Uterus (tissue), 4 donors: ENCODE measurements around the gene CCDC158. TPM values are rescaled to one million over a fixed set of nuclear protein-coding genes. Genes with fewer than 3 reads are reported as not detected.

Experiments used
- DNase-seq, 2 donors: peaks; one replicate each; pipeline ENCODE4 v3.0.0-alpha.2; 2019 to 2020
- H3K27ac ChIP-seq, 2 donors: fragments of 200-600 bp; sonication (generic); 1 replicate in 1 of 2; 2 replicates in 1 of 2; pipeline ENCODE4 v1.5.1; 2016 to 2018
- H3K27me3 ChIP-seq, 2 donors: fragments of 200-600 bp; sonication (generic); one replicate each; pipeline ENCODE4 v1.5.1; 2018 to 2019; ENCODE audit warnings: control low read depth in 1 of 2
- H3K36me3 ChIP-seq, 2 donors: fragments of 200-600 bp; sonication (generic); one replicate each; pipeline ENCODE4 v1.5.1; 2019; ENCODE audit warnings: control low read depth in 1 of 2
- H3K4me1 ChIP-seq, 2 donors: fragments of 200-600 bp; sonication (generic); one replicate each; pipeline ENCODE4 v1.5.1; 2018 to 2019; ENCODE audit warnings: control low read depth in 1 of 2
- H3K4me3 ChIP-seq, 2 donors: fragments of 200-600 bp; sonication (generic); 1 replicate in 1 of 2; 2 replicates in 1 of 2; pipeline ENCODE4 v1.5.1; 2018 to 2019; ENCODE audit warnings: mild to moderate bottlenecking in 1 of 2
- H3K9me3 ChIP-seq, 2 donors: fragments of 200-600 bp; sonication (generic); one replicate each; pipeline ENCODE4 v1.5.1; 2019; ENCODE audit warnings: control low read depth in 1 of 2
- POLR2A ChIP-seq, 2 donors: fragments of 450-650 bp; IDR thresholded peaks; one replicate each; pipeline ENCODE4 v1.6.1; 2016; ENCODE audit warnings: antibody characterized with exemption in 2 of 2, mild to moderate bottlenecking in 1 of 2, moderate library complexity in 1 of 2
- intact Hi-C: fragments of 100-400 bp; cut with DNase I; formaldehyde crosslinking; loops from one replicate; pipeline ENCODE4 v1.15.1; 2023; ENCODE audit warnings: low total_unique reads
- total RNA-seq, 4 donors: library from RNA; depleted of rRNA in 3 of 4; stranded (reverse); fragments of >200 nt in 3 of 4; gene quantifications; one replicate each; pipeline versions ENCODE4 v1.1.0 to v1.2.4, GENCODE V29; 2014 to 2023
- TF ChIP-seq, protein P1 (sequence below), 4 experiments: fragments of 200-600 bp in 2 of 4; fragments of 450-650 bp in 2 of 4; sonication (generic) in 2 of 4; IDR thresholded peaks; one replicate each; pipeline ENCODE4 v1.5.1; 2016 to 2019; ENCODE audit warnings: antibody characterized with exemption in 4 of 4, mild to moderate bottlenecking in 2 of 4, moderate library complexity in 1 of 4
- donor health status: DM: yes; HTN: yes; CAD: no.

Gene CCDC158
- total RNA-seq, 4 donors from 2014 or later, result under 0.01 to 2.2 (median 0.34) TPM; not detected in 1

DNA sequence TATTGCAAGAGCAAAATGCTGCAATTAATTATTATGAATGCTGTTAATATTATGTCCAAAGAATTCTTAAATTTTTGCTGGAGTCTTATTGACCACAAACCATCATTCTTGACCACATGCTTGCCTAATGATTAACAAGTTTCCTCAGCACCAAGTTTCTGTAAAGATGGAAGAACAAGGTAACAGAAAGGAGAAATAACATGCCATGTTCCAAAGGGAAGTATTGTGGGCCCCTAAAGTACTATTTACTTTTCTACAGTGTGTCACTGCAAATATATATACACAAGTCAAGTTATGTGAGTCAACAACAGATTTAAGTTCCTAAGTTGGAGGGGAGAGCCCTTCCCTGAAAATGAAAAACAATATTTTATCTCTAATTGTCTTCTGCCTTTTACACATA is 148.9 kb downstream of the CCDC158 start:
- no peak for DNase-seq
- H3K36me3 ChIP-seq, result no peaks in the 10 kb centered on the region
- H3K27me3 ChIP-seq, result no peaks in the 10 kb centered on the region
- no peaks in the 10 kb centered on the region for H3K4me1 ChIP-seq
- TF ChIP-seq POLR2A (IDR thresholded peaks at IDR 0.05), result no peak
- TF ChIP-seq, protein P1, sequence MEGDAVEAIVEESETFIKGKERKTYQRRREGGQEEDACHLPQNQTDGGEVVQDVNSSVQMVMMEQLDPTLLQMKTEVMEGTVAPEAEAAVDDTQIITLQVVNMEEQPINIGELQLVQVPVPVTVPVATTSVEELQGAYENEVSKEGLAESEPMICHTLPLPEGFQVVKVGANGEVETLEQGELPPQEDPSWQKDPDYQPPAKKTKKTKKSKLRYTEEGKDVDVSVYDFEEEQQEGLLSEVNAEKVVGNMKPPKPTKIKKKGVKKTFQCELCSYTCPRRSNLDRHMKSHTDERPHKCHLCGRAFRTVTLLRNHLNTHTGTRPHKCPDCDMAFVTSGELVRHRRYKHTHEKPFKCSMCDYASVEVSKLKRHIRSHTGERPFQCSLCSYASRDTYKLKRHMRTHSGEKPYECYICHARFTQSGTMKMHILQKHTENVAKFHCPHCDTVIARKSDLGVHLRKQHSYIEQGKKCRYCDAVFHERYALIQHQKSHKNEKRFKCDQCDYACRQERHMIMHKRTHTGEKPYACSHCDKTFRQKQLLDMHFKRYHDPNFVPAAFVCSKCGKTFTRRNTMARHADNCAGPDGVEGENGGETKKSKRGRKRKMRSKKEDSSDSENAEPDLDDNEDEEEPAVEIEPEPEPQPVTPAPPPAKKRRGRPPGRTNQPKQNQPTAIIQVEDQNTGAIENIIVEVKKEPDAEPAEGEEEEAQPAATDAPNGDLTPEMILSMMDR (IDR thresholded peaks at IDR 0.05), result no peak
- no peaks in the 10 kb centered on the region for H3K9me3 ChIP-seq
- H3K4me3 ChIP-seq, result no peak overlapping the region
- intact Hi-C loops, result no loop called here
- no peak overlapping the region for H3K27ac ChIP-seq

DNA sequence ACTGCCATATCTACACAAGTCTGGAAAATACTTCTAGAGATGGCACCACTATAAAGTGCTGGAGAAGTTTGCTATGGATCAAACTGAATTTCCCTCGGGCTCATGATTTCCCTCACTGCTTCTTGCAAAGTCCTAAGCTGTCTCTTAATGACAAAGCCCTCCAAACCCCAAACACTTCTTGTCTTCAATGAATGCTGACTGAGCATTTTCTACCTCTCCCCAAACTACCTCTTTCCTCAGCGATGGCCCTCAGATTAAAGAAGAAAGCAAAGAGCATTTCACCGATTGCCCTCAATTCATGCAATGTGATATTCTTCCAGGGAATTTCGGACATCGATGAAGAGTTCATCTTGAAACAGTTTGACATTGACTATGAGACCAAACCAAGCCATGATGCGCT is 149.7 kb downstream of the CCDC158 start:
- no peak overlapping the region for H3K4me3 ChIP-seq
- H3K27ac ChIP-seq, result no peak overlapping the region
- no peak for DNase-seq
- intact Hi-C loops, result no loop called here
- no peaks in the 10 kb centered on the region for H3K27me3 ChIP-seq
- no peak for TF ChIP-seq POLR2A (IDR thresholded peaks at IDR 0.05)
- TF ChIP-seq, protein P1 (IDR thresholded peaks at IDR 0.05), result no peak
- H3K4me1 ChIP-seq, result no peaks in the 10 kb centered on the region
- no peaks in the 10 kb centered on the region for H3K9me3 ChIP-seq
- no peaks in the 10 kb centered on the region for H3K36me3 ChIP-seq

DNA sequence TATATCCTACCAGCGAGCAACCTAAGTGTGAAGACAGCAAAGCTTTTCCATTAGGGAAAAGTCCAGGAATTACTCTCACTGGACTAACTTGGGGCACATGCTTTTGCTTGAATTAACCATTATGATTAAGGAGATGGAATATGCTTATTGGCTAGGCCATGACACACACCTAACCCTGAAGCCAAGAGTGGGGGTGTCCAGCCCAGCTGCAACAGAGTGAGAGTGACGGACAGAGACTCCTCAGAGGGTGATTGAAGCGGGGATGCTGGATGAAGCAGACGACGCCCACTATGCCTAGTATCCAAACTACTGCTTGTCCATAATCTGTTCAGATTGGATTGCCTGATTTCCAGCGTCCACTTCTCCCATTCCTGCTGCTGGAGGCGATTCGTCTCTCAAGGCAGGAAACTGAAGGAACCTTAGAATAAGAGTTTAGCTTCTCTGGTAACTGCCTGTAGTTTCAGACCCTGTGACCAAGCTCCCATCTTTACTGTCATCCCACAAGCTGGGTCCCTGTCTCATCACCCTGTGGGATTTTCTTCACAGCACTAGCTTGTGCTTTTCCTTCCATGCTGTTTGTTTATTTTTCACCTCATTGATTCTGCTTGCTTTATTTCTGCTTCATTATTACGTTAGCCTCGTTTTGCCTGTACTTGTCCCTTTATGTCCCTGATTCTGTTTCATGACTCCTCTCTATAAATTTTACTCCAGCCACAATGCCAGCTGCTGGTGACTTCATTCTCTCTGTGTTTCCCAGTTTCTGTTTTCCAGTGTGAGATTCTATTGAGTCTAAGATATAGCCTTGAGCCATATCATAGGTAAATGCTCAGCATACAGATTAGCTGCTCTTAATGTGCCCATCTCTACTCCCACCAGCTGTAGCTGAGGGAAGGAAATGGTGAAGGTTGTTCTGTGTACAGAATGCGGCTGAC is 150.4 kb downstream of the CCDC158 start:
- intact Hi-C loops, result no loop called here
- Histone ChIP-seq H3K9me3 (no peaks in the 10 kb centered on the region), H3K36me3 (no peaks in the 10 kb centered on the region), H3K4me1 (no peaks in the 10 kb centered on the region), H3K4me3 (no peak overlapping the region), H3K27me3 (no peaks in the 10 kb centered on the region), H3K27ac (no peak overlapping the region)
- no peak for TF ChIP-seq POLR2A (IDR thresholded peaks at IDR 0.05)
- TF ChIP-seq, protein P1 (IDR thresholded peaks at IDR 0.05), result no peak
- no peak for DNase-seq

DNA sequence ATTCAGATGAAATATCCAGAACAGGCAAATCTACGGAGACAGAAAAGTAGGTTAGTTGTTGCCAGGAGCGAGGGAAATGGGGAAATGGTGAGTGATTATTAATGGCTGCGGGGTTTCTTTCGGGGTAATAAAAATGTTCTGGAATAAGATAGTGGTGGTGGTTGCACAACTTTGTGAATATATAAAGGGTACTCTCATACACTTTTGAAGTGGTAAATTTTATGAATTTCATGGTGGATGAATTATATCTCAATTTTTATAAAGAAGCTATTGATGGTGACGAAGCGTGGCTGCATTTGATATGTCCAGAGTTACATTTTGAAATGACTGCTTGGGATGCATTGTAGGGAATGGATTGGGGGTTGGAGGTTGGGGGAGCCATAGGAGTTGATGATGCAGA is 153.1 kb downstream of the CCDC158 start:
- H3K27me3 ChIP-seq, result no peaks in the 10 kb centered on the region
- no peak overlapping the region for H3K27ac ChIP-seq
- no peak overlapping the region for H3K4me3 ChIP-seq
- TF ChIP-seq, protein P1 (IDR thresholded peaks at IDR 0.05), result no peak
- TF ChIP-seq POLR2A (IDR thresholded peaks at IDR 0.05), result no peak
- intact Hi-C loops, result no loop called here
- no peaks in the 10 kb centered on the region for H3K4me1 ChIP-seq
- no peak for DNase-seq
- H3K36me3 ChIP-seq, result no peaks in the 10 kb centered on the region
- no peaks in the 10 kb centered on the region for H3K9me3 ChIP-seq

DNA sequence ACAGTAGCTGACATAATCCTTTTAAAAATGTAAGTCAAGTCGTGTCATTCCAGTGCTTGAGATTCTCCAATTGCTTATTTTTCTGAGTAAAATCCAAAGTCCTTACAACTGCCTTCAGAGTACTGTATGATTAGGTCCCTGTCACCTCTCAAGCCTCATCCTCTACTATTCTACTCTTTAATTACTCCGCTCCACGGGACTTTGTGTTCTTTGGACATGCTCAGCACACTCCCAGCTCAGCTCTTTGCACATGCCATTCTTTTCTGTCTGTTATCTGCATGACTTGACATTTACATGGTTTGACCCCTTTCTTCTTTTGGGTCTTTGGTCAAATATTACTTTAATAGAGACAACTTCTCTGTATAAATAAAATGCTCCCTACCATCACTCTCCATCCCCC is 154.3 kb downstream of the CCDC158 start:
- H3K36me3 ChIP-seq, result no peaks in the 10 kb centered on the region
- no peaks in the 10 kb centered on the region for H3K27me3 ChIP-seq
- H3K4me1 ChIP-seq, result no peaks in the 10 kb centered on the region
- TF ChIP-seq POLR2A (IDR thresholded peaks at IDR 0.05), result no peak
- TF ChIP-seq, protein P1 (IDR thresholded peaks at IDR 0.05), result no peak
- H3K9me3 ChIP-seq, result no peaks in the 10 kb centered on the region
- H3K4me3 ChIP-seq, result no peak overlapping the region
- H3K27ac ChIP-seq, result no peak overlapping the region
- intact Hi-C loops, result no loop called here
- DNase-seq, result no peak
